Kidney tubule cell (primary cell): ENCODE data around the gene MRPL18.

Experiments used
- DNase-seq: peaks from one replicate; pipeline ENCODE4 v3.0.0-alpha.2; 2018; ENCODE audit warnings: low spot score

MRPL18 gene

GRCh38 chr6:159844737-159845645, 54.7 kb downstream of the MRPL18 start:
- DNase-seq: no peak
